Esophagus squamous epithelium (tissue), 4 donors: Measurements from ENCODE around the gene RCCD1.

Experiments used
- CTCF ChIP-seq, 6 experiments: fragments of 450-650 bp in 4 of 6; fragments of 200-600 bp in 2 of 6; sonication (generic) in 2 of 6; IDR thresholded peaks; one replicate each; pipeline ENCODE4 v1.5.1; 2016 to 2019; ENCODE audit warnings: antibody characterized with exemption in 6 of 6, mild to moderate bottlenecking in 4 of 6, moderate library complexity in 4 of 6
- POLR2A ChIP-seq, 4 donors: fragments of 450-650 bp; IDR thresholded peaks; one replicate each; pipeline ENCODE4 v1.6.1; 2017; ENCODE audit warnings: antibody characterized with exemption in 4 of 4, mild to moderate bottlenecking in 4 of 4, moderate library complexity in 3 of 4

- TF ChIP-seq POLR2A (IDR thresholded peaks at IDR 0.05) (peak in 3 of 4 donors; percentile 14 to 85 (median 76)), CTCF (IDR thresholded peaks at IDR 0.05) (peak in 2 of 6 experiments; percentile 15 to 20)
Measured at GRCh38 chr15:90934949-90935751, 19.5 kb upstream of the RCCD1 start, which contains the start of gene UNC45A.
